Measurements from ENCODE around the gene ZNF560.
"Not testable (repeated sequence)": the region's sequence is repeated elsewhere in the genome, so short reads cannot be mapped to it uniquely, and the experiment has no call there.

The ZNF560 gene

DNA sequence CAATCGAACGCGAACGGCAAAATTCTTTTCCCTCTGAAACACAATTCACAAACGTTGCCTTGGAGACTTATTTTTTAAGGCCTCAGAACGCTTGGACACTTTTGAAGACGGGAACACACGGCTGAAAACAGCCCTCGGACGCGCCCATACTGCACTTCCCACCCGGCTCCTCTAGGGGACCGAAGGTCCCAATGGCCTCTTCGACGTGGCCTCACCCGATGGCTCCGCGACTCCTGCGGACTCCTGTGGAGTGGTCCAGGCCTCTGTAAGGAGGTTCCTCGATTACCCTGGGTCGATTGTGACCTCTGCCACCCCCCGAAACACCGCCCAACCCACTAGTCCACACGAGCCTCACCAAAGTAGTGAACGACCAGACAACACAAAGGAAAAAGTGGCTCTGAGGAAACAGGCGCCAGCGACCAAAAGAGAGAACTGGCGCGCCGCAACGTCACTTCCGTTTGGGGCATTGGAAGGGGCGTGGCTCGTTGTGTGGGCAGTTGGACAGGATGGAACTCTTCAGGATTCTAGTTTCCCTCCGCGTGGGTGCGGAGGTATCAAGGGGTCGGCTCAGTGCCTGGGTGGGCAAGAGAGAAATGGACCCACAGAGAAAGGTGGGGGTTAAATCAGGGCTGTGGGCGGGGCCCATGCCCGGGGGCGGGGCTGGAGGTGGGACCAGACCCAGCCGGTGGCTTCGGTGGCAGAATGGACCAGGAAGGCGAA lies at the start of gene ZNF560:
Gene ZNF560, minus strand, starts transcription at position 434 of the 720 bp plus-strand sequence. CDS start 23,303 bp downstream, outside the sequence.
- DNase-seq = no peak

DNA sequence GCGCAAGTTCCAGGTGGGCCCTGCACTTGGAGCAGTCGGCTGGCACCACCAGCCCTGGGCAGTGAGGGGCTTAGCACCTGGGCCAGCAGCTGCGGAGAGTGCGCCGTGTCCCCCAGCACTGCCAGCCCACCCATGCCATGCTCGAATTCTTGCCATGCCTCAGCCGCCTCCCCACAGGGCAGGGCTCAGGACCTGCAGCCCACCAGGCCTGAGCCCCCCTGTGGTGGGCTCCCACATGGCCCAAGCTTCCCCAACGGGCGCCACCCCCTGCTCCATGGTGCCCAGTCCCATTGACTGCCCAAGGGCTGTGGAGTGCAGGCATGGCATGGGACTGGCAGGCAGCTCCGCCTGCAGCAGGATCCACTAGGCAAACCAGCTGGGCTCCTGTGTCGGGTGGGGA lies 49.5 kb upstream of the ZNF560 start:
- DNase-seq = no peak

GRCh38 chr19:9541281-9541680 lies 42.9 kb upstream of the ZNF560 start:
- DNase-seq = not testable (repeated sequence)

GRCh38 chr19:9539921-9540320 lies 41.5 kb upstream of the ZNF560 start:
- DNase-seq = not testable (repeated sequence)

- DNase-seq = not testable (repeated sequence)
Measured at GRCh38 chr19:9539201-9539600, 40.8 kb upstream of the ZNF560 start.

DNA sequence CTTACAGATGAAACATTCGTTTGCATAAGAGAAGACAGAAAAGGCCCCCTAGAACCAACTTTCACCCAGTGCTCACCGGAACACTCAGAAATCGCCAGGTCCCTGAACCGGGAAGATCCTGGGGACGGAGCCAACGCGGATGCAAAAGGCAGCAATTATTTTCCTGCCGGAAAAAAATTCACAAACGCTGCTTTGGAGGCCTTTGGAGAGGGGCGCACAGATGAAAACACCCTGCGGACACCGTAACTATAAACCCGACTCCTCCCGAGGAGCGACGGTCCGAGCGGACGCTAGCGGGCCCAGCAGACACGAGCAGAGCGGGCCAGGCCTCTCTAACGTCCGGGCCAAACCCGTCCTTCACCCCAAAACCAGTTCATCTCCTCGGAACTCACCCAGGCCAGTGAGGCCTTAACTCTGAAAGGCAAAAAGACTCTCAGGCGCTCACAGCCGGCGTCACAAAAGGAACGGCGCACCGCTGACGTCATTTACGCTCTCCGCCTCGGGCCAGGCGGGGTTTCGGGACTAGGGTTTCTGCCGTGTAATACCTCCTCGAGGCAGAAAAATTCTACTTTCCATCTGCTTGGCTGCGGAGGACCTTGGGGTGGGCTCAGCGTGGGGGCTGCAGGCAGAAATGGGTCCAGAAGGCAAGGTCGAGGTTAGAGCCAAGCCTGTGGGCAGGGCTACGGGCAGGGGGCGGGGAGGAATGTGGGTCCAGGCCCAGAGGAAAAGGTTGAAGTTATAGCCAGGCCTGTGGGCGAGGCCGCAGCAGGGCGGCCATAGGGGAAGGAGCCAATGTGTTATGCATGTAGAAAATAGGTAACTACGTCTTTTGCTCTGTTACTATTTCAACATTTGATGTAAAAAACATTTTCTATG lies 40.0 kb upstream of the ZNF560 start, which contains the start of gene ZNF426:
Gene ZNF426, minus strand, starts transcription at position 463 of the 876 bp plus-strand sequence. CDS start 2,413 bp downstream, outside the sequence.
- DNase-seq = peak; percentile 95

DNA sequence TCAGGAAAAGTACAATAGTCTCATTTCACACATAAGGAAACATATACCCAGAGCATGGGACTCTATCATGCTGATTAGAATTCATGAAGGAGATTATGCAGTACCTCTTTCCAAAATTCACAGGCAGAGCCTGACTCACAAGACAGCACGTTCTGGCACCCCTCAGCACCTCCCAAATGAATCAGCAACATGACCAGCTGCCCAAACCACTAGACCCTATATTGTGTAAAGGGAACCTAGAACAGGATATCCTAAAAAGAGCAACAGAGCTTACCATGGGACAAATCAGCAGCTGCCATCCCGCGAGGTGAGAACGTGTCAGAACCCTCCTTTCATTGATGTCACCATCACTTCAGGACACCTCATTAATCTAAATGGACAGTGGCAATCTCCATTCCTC lies 37.5 kb upstream of the ZNF560 start:
- DNase-seq = no peak

GRCh38 chr19:9531933-9532332 lies 33.5 kb upstream of the ZNF560 start:
- no peak for DNase-seq

GRCh38 chr19:9528757-9529336 lies 30.4 kb upstream of the ZNF560 start:
- DNase-seq = no peak

- no peak for DNase-seq
Measured at GRCh38 chr19:9523885-9524474, 25.6 kb upstream of the ZNF560 start.

GRCh38 chr19:9507285-9507684 lies 8.9 kb upstream of the ZNF560 start:
- DNase-seq = no peak

DNA sequence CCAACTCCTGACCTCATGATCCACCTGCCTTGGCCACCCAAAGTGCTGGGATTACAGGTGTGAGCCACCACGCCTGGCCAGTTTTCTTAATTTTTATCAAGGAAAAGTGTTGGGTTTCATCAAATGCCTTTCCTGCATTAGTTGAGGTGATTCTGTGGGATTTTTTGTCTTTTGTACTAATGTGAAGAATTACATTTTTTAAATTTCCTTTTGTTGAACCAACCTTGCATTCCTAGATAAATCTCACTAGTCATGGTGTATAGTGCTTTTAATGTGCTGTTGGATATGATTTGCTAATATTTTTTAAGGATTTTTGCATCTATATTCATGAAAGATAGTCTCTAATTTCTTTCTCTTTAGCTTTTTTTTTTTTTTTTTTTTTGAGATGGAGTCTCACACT lies 2.4 kb upstream of the ZNF560 start:
- DNase-seq = no peak

- DNase-seq = no peak
Measured at GRCh38 chr19:9494096-9494495, 4.3 kb downstream of the ZNF560 start.

DNA sequence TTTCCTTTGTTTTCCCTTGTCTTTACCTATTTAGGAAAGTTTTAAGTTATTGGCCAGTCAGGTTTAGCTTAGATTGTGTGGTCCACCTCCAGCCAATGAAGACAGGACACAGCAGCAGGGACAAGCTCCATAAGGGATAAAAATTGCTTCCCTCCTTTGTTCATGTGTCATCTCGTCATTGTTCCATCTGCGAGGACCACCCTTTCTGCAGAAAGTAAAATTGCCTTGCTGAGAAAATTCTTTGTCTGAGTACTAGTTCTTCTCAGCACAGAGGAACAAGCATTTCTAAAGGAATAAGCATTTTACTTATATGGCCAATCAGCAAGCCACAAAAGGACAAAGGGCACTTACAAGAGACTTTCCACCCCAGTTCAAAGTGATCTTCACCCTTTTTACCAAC lies 11.4 kb downstream of the ZNF560 start:
- no peak for DNase-seq

DNA sequence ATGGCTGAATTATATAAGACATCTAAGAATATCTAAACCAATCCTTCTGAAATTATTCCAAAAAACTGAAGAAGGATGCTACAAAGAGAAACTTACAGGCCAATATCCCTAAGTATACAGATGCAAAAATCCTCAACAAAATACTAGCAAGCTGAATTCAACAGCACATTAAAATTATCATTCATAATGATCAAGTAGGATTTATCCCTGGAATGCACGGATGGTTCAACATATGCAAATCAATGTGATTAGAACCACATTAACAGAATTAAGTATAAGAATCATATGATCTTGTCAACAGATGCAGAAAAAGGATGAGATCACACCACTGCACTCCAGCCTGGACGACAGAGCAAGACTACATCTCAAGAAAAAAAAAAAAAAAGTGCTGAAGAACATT lies 13.3 kb downstream of the ZNF560 start:
- no peak for DNase-seq

- DNase-seq = no peak
Measured at GRCh38 chr19:9474975-9475374, 23.4 kb downstream of the ZNF560 start.

GRCh38 chr19:9467161-9467560 lies 31.3 kb downstream of the ZNF560 start:
- DNase-seq = no peak

- DNase-seq = no peak
Measured at GRCh38 chr19:9461938-9462337, 36.5 kb downstream of the ZNF560 start.

GRCh38 chr19:9456018-9456689 lies 42.3 kb downstream of the ZNF560 start:
- no peak for DNase-seq

DNA sequence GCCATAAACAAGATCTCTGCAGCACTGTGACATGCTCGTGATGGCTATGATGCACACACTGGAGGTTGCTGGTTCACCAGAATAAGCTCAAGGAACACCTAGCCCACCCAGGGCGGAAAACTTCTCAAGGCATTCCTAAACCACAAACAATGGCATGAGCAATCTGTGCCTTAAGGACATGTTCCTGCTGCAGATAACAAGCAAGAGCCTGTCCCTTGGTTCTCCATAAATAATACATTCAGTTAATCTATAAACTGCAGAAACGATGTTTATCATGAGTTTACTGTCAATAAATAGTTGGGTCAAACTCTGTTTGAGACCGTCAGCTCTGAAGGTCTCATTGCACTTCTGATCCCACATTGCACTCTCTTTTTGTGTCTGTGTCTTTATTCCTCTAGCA lies 44.5 kb downstream of the ZNF560 start:
- no peak for DNase-seq

DNA sequence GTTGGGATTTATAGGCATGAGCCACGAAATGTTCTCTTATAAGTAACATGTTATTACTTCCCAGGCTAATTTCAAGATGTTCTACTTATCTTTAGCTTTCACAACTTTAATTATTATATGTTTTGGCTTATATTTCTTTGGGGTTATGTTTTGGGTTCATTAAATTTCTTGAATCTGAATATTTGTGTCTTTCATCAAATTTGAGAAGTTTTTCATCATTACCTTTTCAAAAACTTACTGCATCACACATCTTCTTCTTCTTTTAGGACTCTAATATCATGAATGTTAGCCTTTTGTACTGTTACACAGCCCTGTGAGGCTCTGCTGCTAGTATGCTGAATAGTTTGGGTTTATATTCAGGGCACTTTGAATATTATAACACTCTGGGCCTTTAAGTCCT lies 53.4 kb downstream of the ZNF560 start:
- no peak for DNase-seq

DNA sequence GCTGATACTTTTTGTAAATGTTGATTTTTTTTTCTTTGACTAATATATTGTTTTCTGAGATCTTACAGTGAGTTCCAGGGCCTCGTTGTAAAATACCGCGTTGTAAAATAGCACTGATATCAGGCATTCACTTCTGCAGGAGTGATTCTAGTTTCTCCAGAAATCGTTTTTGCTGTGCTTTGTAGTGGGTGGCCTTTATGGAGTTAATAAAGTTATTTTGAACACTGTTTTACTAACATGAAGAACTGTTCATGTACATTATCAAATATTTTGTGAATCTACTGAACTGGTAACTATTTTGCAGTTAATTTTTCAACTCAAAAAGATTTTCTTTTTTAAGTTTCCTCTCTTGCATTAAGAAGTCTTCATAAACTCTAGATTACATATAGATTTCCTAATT lies 62.1 kb downstream of the ZNF560 start:
- no peak for DNase-seq
